Thoracic aorta (tissue), 2 donors: ENCODE results near the gene WNT8A. TPM values are rescaled to one million over a fixed set of nuclear protein-coding genes. Genes with fewer than 3 reads are reported as not detected.

Source experiments
- ATAC-seq: fragments of 150-250 bp; one replicate; pipeline ENCODE4 v1.8.0; 2017; ENCODE audit warnings: low read depth; ENCODE audit not compliant: insufficient number of reproducible peaks, low FRiP score
- DNase-seq: peaks from one replicate; pipeline ENCODE4 v3.0.0-alpha.2; 2020; ENCODE audit warnings: low spot score
- H3K27ac ChIP-seq, 2 donors: fragments of 200-600 bp; sonication (generic); 1 replicate in 1 of 2; 2 replicates in 1 of 2; pipeline ENCODE4 v1.5.1; 2016; ENCODE audit warnings: mild to moderate bottlenecking in 2 of 2, moderate library complexity in 2 of 2
- H3K27me3 ChIP-seq: fragments of 200-600 bp; sonication (generic); replicated peaks from 2 replicates; pipeline ENCODE4 v1.6.0; 2016; ENCODE audit warnings: mild to moderate bottlenecking; ENCODE audit not compliant: insufficient read depth
- H3K36me3 ChIP-seq: fragments of 200-600 bp; sonication (generic); one replicate; pipeline ENCODE4 v1.5.1; 2016
- H3K4me1 ChIP-seq, 2 donors: fragments of 200-600 bp; sonication (generic); 1 replicate in 1 of 2; 2 replicates in 1 of 2; pipeline versions ENCODE4 v1.5.1 to v1.6.0; 2016; ENCODE audit warnings: low read depth in 2 of 2, mild to moderate bottlenecking in 1 of 2; ENCODE audit not compliant: control insufficient read depth in 1 of 2
- H3K4me3 ChIP-seq: fragments of 200-600 bp; sonication (generic); 2 replicates; pipeline ENCODE4 v1.5.1; 2016; ENCODE audit warnings: mild to moderate bottlenecking
- H3K9me3 ChIP-seq: fragments of 200-600 bp; sonication (generic); 2 replicates; pipeline ENCODE4 v1.5.1; 2016
- CTCF ChIP-seq: fragments of 200-600 bp; sonication (generic); IDR thresholded peaks from one replicate; pipeline ENCODE4 v1.5.1; 2019; ENCODE audit warnings: antibody characterized with exemption
- total RNA-seq, 2 donors: library from RNA; depleted of rRNA; stranded (reverse); fragments of >200 nt; gene quantifications; one replicate each; pipeline versions ENCODE4 v1.1.0 to v1.2.3, GENCODE V29; 2016

WNT8A gene
- total RNA-seq, 2 donors from 2014 or later, result not detected

- Histone ChIP-seq H3K27ac (no peak overlapping the region), H3K36me3 (no peaks in the 10 kb centered on the region), H3K4me1 (no peaks in the 10 kb centered on the region), H3K9me3 (no peaks in the 10 kb centered on the region), H3K27me3 (no peaks in the 10 kb centered on the region), H3K4me3 (no peak overlapping the region)
- TF ChIP-seq CTCF, result no peak
- no peak for ATAC-seq
- no peak for DNase-seq
These were observed 9.2 kb downstream of the WNT8A start for GRCh38 chr5:138093036-138093435.

GRCh38 chr5:138095100-138095907, 11.5 kb downstream of the WNT8A start:
- no peaks in the 10 kb centered on the region for H3K36me3 ChIP-seq
- no peaks in the 10 kb centered on the region for H3K9me3 ChIP-seq
- ATAC-seq, result no peak
- no peaks in the 10 kb centered on the region for H3K4me1 ChIP-seq
- no peak for TF ChIP-seq CTCF
- H3K4me3 ChIP-seq, result no peak overlapping the region
- DNase-seq, result no peak
- no peak overlapping the region for H3K27ac ChIP-seq
- H3K27me3 ChIP-seq, result no peaks in the 10 kb centered on the region

GRCh38 chr5:138096363-138096762, 12.5 kb downstream of the WNT8A start:
- H3K9me3 ChIP-seq, result no peaks in the 10 kb centered on the region
- no peak for ATAC-seq
- no peaks in the 10 kb centered on the region for H3K27me3 ChIP-seq
- no peak overlapping the region for H3K27ac ChIP-seq
- DNase-seq, result no peak
- no peaks in the 10 kb centered on the region for H3K36me3 ChIP-seq
- TF ChIP-seq CTCF, result no peak
- no peaks in the 10 kb centered on the region for H3K4me1 ChIP-seq
- no peak overlapping the region for H3K4me3 ChIP-seq

- H3K36me3 ChIP-seq, result no peaks in the 10 kb centered on the region
- H3K4me1 ChIP-seq, result no peaks in the 10 kb centered on the region
- H3K9me3 ChIP-seq, result no peaks in the 10 kb centered on the region
- H3K27ac ChIP-seq, result no peak overlapping the region
- H3K27me3 ChIP-seq, result no peaks in the 10 kb centered on the region
- ATAC-seq (no peak), DNase-seq (no peak)
- no peak overlapping the region for H3K4me3 ChIP-seq
- TF ChIP-seq CTCF, result no peak
These were observed 13.4 kb downstream of the WNT8A start for GRCh38 chr5:138096997-138097828.
